ENCODE results near the gene FHIT.

DNA sequence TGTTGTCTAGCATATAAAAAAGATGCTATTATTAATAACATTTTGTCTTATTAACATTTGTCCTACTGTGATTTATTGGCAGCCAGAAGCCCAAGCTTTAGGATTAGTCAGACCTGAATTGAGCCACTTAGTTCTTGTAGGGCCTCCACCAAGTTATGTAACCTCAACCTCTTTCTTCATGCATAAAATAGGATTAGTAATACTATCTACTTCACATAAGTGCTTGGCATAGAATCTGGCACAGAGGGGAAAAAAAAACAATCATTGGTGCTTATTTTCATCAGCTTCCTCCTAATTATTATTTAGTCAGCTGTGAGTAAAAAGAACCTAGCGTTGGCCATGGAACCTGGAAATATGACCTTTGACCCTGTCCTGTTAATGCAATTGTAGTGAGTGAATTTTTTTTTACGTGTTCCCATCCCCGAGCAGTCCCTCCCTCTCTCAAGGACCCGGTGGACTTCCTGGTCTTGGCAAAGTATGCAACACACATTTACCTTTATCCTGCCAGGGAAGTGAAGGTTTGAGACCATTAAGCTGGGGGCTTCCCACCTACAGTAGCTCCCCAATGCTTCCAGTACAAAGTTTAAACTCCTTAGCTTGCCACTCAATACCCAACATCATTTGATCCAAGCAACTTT, 136.8 kb downstream of the FHIT start:
- TF ChIP-seq EP300 (IDR thresholded peaks at IDR 0.05) (no peak), POLR2AphosphoS5 (IDR thresholded peaks at IDR 0.05) (no peak)
- TF ChIP-seq, protein P1, sequence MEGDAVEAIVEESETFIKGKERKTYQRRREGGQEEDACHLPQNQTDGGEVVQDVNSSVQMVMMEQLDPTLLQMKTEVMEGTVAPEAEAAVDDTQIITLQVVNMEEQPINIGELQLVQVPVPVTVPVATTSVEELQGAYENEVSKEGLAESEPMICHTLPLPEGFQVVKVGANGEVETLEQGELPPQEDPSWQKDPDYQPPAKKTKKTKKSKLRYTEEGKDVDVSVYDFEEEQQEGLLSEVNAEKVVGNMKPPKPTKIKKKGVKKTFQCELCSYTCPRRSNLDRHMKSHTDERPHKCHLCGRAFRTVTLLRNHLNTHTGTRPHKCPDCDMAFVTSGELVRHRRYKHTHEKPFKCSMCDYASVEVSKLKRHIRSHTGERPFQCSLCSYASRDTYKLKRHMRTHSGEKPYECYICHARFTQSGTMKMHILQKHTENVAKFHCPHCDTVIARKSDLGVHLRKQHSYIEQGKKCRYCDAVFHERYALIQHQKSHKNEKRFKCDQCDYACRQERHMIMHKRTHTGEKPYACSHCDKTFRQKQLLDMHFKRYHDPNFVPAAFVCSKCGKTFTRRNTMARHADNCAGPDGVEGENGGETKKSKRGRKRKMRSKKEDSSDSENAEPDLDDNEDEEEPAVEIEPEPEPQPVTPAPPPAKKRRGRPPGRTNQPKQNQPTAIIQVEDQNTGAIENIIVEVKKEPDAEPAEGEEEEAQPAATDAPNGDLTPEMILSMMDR (IDR thresholded peaks at IDR 0.05) = no peak
